Thoracic aorta (tissue), 2 donors: Measurements from ENCODE around the gene CREG2. TPM values are rescaled to one million over a fixed set of nuclear protein-coding genes. Genes with fewer than 3 reads are reported as not detected.

Experiments
- ATAC-seq: fragments of 150-250 bp; one replicate; pipeline ENCODE4 v1.8.0; 2017; ENCODE audit warnings: low read depth; ENCODE audit not compliant: insufficient number of reproducible peaks, low FRiP score
- DNase-seq: peaks from one replicate; pipeline ENCODE4 v3.0.0-alpha.2; 2020; ENCODE audit warnings: low spot score
- H3K27ac ChIP-seq, 2 donors: fragments of 200-600 bp; sonication (generic); 1 replicate in 1 of 2; 2 replicates in 1 of 2; pipeline ENCODE4 v1.5.1; 2016; ENCODE audit warnings: mild to moderate bottlenecking in 2 of 2, moderate library complexity in 2 of 2
- H3K27me3 ChIP-seq: fragments of 200-600 bp; sonication (generic); replicated peaks from 2 replicates; pipeline ENCODE4 v1.6.0; 2016; ENCODE audit warnings: mild to moderate bottlenecking; ENCODE audit not compliant: insufficient read depth
- H3K36me3 ChIP-seq: fragments of 200-600 bp; sonication (generic); one replicate; pipeline ENCODE4 v1.5.1; 2016
- H3K4me1 ChIP-seq, 2 donors: fragments of 200-600 bp; sonication (generic); 1 replicate in 1 of 2; 2 replicates in 1 of 2; pipeline versions ENCODE4 v1.5.1 to v1.6.0; 2016; ENCODE audit warnings: low read depth in 2 of 2, mild to moderate bottlenecking in 1 of 2; ENCODE audit not compliant: control insufficient read depth in 1 of 2
- H3K4me3 ChIP-seq: fragments of 200-600 bp; sonication (generic); 2 replicates; pipeline ENCODE4 v1.5.1; 2016; ENCODE audit warnings: mild to moderate bottlenecking
- H3K9me3 ChIP-seq: fragments of 200-600 bp; sonication (generic); 2 replicates; pipeline ENCODE4 v1.5.1; 2016
- CTCF ChIP-seq: fragments of 200-600 bp; sonication (generic); IDR thresholded peaks from one replicate; pipeline ENCODE4 v1.5.1; 2019; ENCODE audit warnings: antibody characterized with exemption
- total RNA-seq, 2 donors: library from RNA; depleted of rRNA; stranded (reverse); fragments of >200 nt; gene quantifications; one replicate each; pipeline versions ENCODE4 v1.1.0 to v1.2.3, GENCODE V29; 2016

Gene CREG2
- total RNA-seq, 2 donors from 2014 or later = not detected

GRCh38 chr2:101305492-101306078 is 81.7 kb downstream of the CREG2 start:
- Histone ChIP-seq H3K9me3 (no peaks in the 10 kb centered on the region), H3K27me3 (no peaks in the 10 kb centered on the region), H3K27ac (peak overlapping the region in 1 of 2 donors; percentile 24), H3K4me3 (peak overlapping the region; percentile 92), H3K4me1 (peaks cover 37 to 42% of the 10 kb centered on the region in 2 donors), H3K36me3 (no peaks in the 10 kb centered on the region)
- no peak for TF ChIP-seq CTCF
- no peak for ATAC-seq
- DNase-seq = no peak

- no peak for TF ChIP-seq CTCF
- H3K36me3 ChIP-seq = no peaks in the 10 kb centered on the region
- DNase-seq (no peak), ATAC-seq (no peak)
- peak overlapping the region; percentile 92 for H3K4me3 ChIP-seq
- H3K4me1 ChIP-seq = peaks cover 37 to 46% of the 10 kb centered on the region in 2 donors
- no peaks in the 10 kb centered on the region for H3K9me3 ChIP-seq
- H3K27me3 ChIP-seq = no peaks in the 10 kb centered on the region
- peak overlapping the region in 1 of 2 donors; percentile 24 for H3K27ac ChIP-seq
Measured at GRCh38 chr2:101305035-101305434, 82.3 kb downstream of the CREG2 start.

- Histone ChIP-seq H3K4me1 (peaks cover 36 to 47% of the 10 kb centered on the region in 2 donors), H3K36me3 (no peaks in the 10 kb centered on the region)
- ATAC-seq = no peak
Measured at GRCh38 chr2:101303688-101304087, 83.6 kb downstream of the CREG2 start.

GRCh38 chr2:101302016-101302415 is 85.3 kb downstream of the CREG2 start:
- no peaks in the 10 kb centered on the region for H3K36me3 ChIP-seq
- H3K4me3 ChIP-seq = no peak overlapping the region
- ATAC-seq (no peak), DNase-seq (no peak)
- H3K4me1 ChIP-seq = peaks cover 38 to 61% of the 10 kb centered on the region in 2 donors
- no peaks in the 10 kb centered on the region for H3K9me3 ChIP-seq
- TF ChIP-seq CTCF = no peak
- H3K27ac ChIP-seq = no peak overlapping the region
- no peaks in the 10 kb centered on the region for H3K27me3 ChIP-seq

More at GRCh38 chr2:101303688-101304087, 83.6 kb downstream of the CREG2 start:
- no peak for DNase-seq
- H3K4me3 ChIP-seq = peak overlapping the region; percentile 25
- no peaks in the 10 kb centered on the region for H3K9me3 ChIP-seq
- H3K27me3 ChIP-seq = no peaks in the 10 kb centered on the region
- TF ChIP-seq CTCF = no peak
- no peak overlapping the region for H3K27ac ChIP-seq

GRCh38 chr2:101300836-101301235 is 86.5 kb downstream of the CREG2 start:
- Histone ChIP-seq H3K9me3 (no peaks in the 10 kb centered on the region), H3K4me3 (no peak overlapping the region), H3K27ac (no peak overlapping the region), H3K4me1 (peaks cover 43 to 62% of the 10 kb centered on the region in 2 donors), H3K36me3 (no peaks in the 10 kb centered on the region), H3K27me3 (no peaks in the 10 kb centered on the region)
- DNase-seq = no peak
- no peak for TF ChIP-seq CTCF
- ATAC-seq = no peak
